Measurements from ENCODE around the gene MAZ.

GRCh38 chr16:29854520-29855100, 48.3 kb downstream of the MAZ start:
- TF ChIP-seq CTCF (IDR thresholded peaks at IDR 0.05; ENCODE audit: insufficient read depth, low read length, poor library complexity, severe bottlenecking), result no peak
- no peak for TF ChIP-seq EZH2phosphoT487 (conservative IDR thresholded peaks at IDR 0.05; ENCODE audit: low read length)

All from SU-DHL-6 (cell line).